WTC11 (cell line): ENCODE data around the gene EPHA6. TPM values are rescaled to one million over a fixed set of nuclear protein-coding genes. Genes with fewer than 3 reads are reported as not detected.

ENCODE experiments used
- ATAC-seq: fragments of 200-7000 bp; cut with Tn5 transposase; 2 replicates; pipeline ENCODE4 v1.10.0; 2021; ENCODE audit warnings: mild to moderate bottlenecking, moderate library complexity
- CTCF ChIA-PET: fragments of 300-600 bp; sonication (Branson Sonifier 250); formaldehyde crosslinking; loops from one replicate; lab custom pipeline; 2021; ENCODE audit warnings: antibody characterized with exemption; lab: Charles Lee
- POLR2A ChIA-PET: fragments of 350-600 bp; sonication (Branson Sonifier 250); formaldehyde crosslinking; loops from one replicate; lab custom pipeline; 2021; ENCODE audit warnings: antibody characterized with exemption; lab: Charles Lee
- DNase-seq: peaks from one replicate; pipeline ENCODE4 v3.0.0; 2021; ENCODE audit warnings: low spot score
- H3K27ac Mint-ChIP-seq: 2 replicates; pipeline ENCODE4 v1.8.0; 2021; ENCODE audit warnings: mixed read lengths
- H3K27me3 Mint-ChIP-seq: 2 replicates; pipeline ENCODE4 v1.8.0; 2021; ENCODE audit warnings: low read depth, mild to moderate bottlenecking, moderate library complexity, mixed read lengths
- H3K36me3 Mint-ChIP-seq: 2 replicates; pipeline ENCODE4 v1.8.0; 2021; ENCODE audit warnings: mixed read lengths
- H3K4me1 Mint-ChIP-seq: 2 replicates; pipeline ENCODE4 v1.8.0; 2022; ENCODE audit warnings: mixed read lengths
- H3K4me3 Mint-ChIP-seq: 2 replicates; pipeline ENCODE4 v1.8.0; 2021; ENCODE audit warnings: mild to moderate bottlenecking, moderate library complexity, mixed read lengths
- H3K9me3 Mint-ChIP-seq: 2 replicates; pipeline ENCODE4 v1.8.0; 2021; ENCODE audit warnings: mixed read lengths
- E2F1 ChIP-seq: sonication (generic); formaldehyde crosslinking; IDR thresholded peaks from 2 replicates; pipeline ENCODE4 v1.8.0; 2022; ENCODE audit warnings: mild to moderate bottlenecking, missing genetic modification reagents
- EMX1 ChIP-seq: fragments of 250-450 bp; sonication (Bioruptor Pico); IDR thresholded peaks from 2 replicates; pipeline ENCODE4 v1.8.0; 2021; ENCODE audit warnings: mild to moderate bottlenecking
- GTF2I ChIP-seq: fragments of 250-450 bp; sonication (Bioruptor Pico); conservative IDR thresholded peaks from 2 replicates; pipeline ENCODE4 v1.4.0; 2021; ENCODE audit warnings: mild to moderate bottlenecking
- PREB ChIP-seq: sonication (generic); formaldehyde crosslinking; IDR thresholded peaks from 2 replicates; pipeline ENCODE4 v1.8.1; 2022; ENCODE audit warnings: mild to moderate bottlenecking, missing genetic modification reagents, moderate library complexity, borderline replicate concordance
- PRRX2 ChIP-seq: fragments of 250-450 bp; sonication (Bioruptor Pico); IDR thresholded peaks from 2 replicates; pipeline ENCODE4 v1.8.0; 2021; ENCODE audit warnings: mild to moderate bottlenecking
- RELA ChIP-seq: sonication (generic); formaldehyde crosslinking; IDR thresholded peaks from 2 replicates; pipeline ENCODE4 v1.8.1; 2022; ENCODE audit warnings: missing genetic modification reagents, mild to moderate bottlenecking, borderline replicate concordance
- RORB ChIP-seq: fragments of 250-450 bp; sonication (Bioruptor Pico); IDR thresholded peaks from 2 replicates; pipeline ENCODE4 v1.9.0; 2021; ENCODE audit warnings: mild to moderate bottlenecking
- SMAD3 ChIP-seq: sonication (generic); formaldehyde crosslinking; IDR thresholded peaks from 2 replicates; pipeline ENCODE4 v1.8.0; 2022; ENCODE audit warnings: missing genetic modification reagents, mild to moderate bottlenecking, borderline replicate concordance
- USF1 ChIP-seq: sonication (generic); formaldehyde crosslinking; IDR thresholded peaks from 2 replicates; pipeline ENCODE4 v1.8.0; 2022; ENCODE audit warnings: mild to moderate bottlenecking, missing genetic modification reagents
- ZNF423 ChIP-seq: fragments of 250-450 bp; sonication (Bioruptor Pico); IDR thresholded peaks from 2 replicates; pipeline ENCODE4 v2.1.2; 2022; ENCODE audit warnings: mild to moderate bottlenecking, moderate library complexity
- ZNF425 ChIP-seq: fragments of 250-450 bp; sonication (Bioruptor Pico); conservative IDR thresholded peaks from 2 replicates; pipeline ENCODE4 v1.9.0; 2021; ENCODE audit warnings: mild to moderate bottlenecking
- ZNF532 ChIP-seq: fragments of 250-450 bp; sonication (Bioruptor Pico); IDR thresholded peaks from 2 replicates; pipeline ENCODE4 v1.9.0; 2021; ENCODE audit warnings: mild to moderate bottlenecking, borderline replicate concordance
- total RNA-seq: library from RNA; stranded (reverse); gene quantifications from 3 replicates; pipeline ENCODE4 v1.2.3, GENCODE V29; 2021
- TF ChIP-seq, protein P1 (sequence below): sonication (generic); formaldehyde crosslinking; IDR thresholded peaks from 2 replicates; pipeline ENCODE4 v1.8.1; 2022; ENCODE audit warnings: low read depth, missing genetic modification reagents, borderline replicate concordance
- TF ChIP-seq, protein P2 (sequence below): sonication (generic); formaldehyde crosslinking; IDR thresholded peaks from 2 replicates; pipeline ENCODE4 v1.8.1; 2023; ENCODE audit warnings: mild to moderate bottlenecking, missing genetic modification reagents
- TF ChIP-seq, protein P3 (sequence below): sonication (generic); formaldehyde crosslinking; IDR thresholded peaks from 2 replicates; pipeline ENCODE4 v1.8.0; 2023; ENCODE audit warnings: missing genetic modification reagents, mild to moderate bottlenecking, borderline replicate concordance
- TF ChIP-seq, protein P4 (sequence below): fragments of 250-450 bp; sonication (Bioruptor Pico); IDR thresholded peaks from 2 replicates; pipeline ENCODE4 v1.9.0; 2021; ENCODE audit warnings: moderate library complexity, mild to moderate bottlenecking, inconsistent platforms, borderline replicate concordance

The EPHA6 gene
- total RNA-seq, 1 experiment from 2014 or later = 2.1 TPM

DNA sequence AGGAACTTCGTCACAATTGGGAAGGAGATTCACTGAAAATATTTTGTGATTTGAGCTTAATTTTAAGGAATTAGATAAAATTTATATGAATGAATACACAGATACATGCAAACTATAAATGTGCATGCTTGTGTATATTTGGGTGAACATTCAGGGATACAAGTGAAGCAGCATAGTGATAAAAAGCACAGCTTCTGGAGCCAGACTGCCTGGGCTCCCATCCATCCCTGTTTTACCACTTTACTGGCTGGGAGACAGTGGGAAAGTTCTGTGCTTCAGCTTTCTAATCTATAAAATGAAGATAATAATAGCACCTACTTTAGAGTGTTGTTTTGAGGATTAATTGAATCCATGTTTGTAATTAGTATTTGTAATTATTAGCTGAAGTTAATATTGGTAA, 8.1 kb upstream of the EPHA6 start:
- ChIA-PET CTCF (no interaction called here), POLR2A (no interaction called here)
- no peak overlapping the region for H3K27ac Mint-ChIP-seq
- no peaks in the 10 kb centered on the region; the same call in 1 of the 2 replicates for H3K9me3 Mint-ChIP-seq
- H3K4me1 Mint-ChIP-seq = peaks cover 24% of the 10 kb centered on the region
- TF ChIP-seq PRRX2 (CRISPR knock-in tag) (no peak), SMAD3 (CRISPR knock-in tag) (no peak), RELA (CRISPR knock-in tag) (no peak), USF1 (CRISPR knock-in tag) (no peak), ZNF425 (CRISPR knock-in tag) (no peak), RORB (CRISPR knock-in tag) (no peak), ZNF532 (CRISPR knock-in tag) (no peak), GTF2I (no peak), ZNF423 (CRISPR knock-in tag) (no peak), EMX1 (CRISPR knock-in tag) (no peak), E2F1 (CRISPR knock-in tag) (no peak), PREB (no peak)
- TF ChIP-seq, protein P1, sequence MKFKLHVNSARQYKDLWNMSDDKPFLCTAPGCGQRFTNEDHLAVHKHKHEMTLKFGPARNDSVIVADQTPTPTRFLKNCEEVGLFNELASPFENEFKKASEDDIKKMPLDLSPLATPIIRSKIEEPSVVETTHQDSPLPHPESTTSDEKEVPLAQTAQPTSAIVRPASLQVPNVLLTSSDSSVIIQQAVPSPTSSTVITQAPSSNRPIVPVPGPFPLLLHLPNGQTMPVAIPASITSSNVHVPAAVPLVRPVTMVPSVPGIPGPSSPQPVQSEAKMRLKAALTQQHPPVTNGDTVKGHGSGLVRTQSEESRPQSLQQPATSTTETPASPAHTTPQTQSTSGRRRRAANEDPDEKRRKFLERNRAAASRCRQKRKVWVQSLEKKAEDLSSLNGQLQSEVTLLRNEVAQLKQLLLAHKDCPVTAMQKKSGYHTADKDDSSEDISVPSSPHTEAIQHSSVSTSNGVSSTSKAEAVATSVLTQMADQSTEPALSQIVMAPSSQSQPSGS (CRISPR knock-in tag) = no peak
- TF ChIP-seq, protein P2, sequence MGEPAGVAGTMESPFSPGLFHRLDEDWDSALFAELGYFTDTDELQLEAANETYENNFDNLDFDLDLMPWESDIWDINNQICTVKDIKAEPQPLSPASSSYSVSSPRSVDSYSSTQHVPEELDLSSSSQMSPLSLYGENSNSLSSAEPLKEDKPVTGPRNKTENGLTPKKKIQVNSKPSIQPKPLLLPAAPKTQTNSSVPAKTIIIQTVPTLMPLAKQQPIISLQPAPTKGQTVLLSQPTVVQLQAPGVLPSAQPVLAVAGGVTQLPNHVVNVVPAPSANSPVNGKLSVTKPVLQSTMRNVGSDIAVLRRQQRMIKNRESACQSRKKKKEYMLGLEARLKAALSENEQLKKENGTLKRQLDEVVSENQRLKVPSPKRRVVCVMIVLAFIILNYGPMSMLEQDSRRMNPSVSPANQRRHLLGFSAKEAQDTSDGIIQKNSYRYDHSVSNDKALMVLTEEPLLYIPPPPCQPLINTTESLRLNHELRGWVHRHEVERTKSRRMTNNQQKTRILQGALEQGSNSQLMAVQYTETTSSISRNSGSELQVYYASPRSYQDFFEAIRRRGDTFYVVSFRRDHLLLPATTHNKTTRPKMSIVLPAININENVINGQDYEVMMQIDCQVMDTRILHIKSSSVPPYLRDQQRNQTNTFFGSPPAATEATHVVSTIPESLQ (CRISPR knock-in tag) = no peak
- TF ChIP-seq, protein P3, sequence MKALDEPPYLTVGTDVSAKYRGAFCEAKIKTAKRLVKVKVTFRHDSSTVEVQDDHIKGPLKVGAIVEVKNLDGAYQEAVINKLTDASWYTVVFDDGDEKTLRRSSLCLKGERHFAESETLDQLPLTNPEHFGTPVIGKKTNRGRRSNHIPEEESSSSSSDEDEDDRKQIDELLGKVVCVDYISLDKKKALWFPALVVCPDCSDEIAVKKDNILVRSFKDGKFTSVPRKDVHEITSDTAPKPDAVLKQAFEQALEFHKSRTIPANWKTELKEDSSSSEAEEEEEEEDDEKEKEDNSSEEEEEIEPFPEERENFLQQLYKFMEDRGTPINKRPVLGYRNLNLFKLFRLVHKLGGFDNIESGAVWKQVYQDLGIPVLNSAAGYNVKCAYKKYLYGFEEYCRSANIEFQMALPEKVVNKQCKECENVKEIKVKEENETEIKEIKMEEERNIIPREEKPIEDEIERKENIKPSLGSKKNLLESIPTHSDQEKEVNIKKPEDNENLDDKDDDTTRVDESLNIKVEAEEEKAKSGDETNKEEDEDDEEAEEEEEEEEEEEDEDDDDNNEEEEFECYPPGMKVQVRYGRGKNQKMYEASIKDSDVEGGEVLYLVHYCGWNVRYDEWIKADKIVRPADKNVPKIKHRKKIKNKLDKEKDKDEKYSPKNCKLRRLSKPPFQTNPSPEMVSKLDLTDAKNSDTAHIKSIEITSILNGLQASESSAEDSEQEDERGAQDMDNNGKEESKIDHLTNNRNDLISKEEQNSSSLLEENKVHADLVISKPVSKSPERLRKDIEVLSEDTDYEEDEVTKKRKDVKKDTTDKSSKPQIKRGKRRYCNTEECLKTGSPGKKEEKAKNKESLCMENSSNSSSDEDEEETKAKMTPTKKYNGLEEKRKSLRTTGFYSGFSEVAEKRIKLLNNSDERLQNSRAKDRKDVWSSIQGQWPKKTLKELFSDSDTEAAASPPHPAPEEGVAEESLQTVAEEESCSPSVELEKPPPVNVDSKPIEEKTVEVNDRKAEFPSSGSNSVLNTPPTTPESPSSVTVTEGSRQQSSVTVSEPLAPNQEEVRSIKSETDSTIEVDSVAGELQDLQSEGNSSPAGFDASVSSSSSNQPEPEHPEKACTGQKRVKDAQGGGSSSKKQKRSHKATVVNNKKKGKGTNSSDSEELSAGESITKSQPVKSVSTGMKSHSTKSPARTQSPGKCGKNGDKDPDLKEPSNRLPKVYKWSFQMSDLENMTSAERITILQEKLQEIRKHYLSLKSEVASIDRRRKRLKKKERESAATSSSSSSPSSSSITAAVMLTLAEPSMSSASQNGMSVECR (CRISPR knock-in tag) = no peak
- TF ChIP-seq, protein P4, sequence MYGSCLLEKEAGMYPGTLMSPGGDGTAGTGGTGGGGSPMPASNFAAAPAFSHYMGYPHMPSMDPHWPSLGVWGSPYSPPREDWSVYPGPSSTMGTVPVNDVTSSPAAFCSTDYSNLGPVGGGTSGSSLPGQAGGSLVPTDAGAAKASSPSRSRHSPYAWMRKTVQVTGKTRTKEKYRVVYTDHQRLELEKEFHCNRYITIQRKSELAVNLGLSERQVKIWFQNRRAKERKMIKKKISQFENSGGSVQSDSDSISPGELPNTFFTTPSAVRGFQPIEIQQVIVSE (CRISPR knock-in tag) = no peak
- H3K36me3 Mint-ChIP-seq = no peaks in the 10 kb centered on the region
- DNase-seq (no peak), ATAC-seq (no peak)
- no peaks in the 10 kb centered on the region for H3K27me3 Mint-ChIP-seq
- no peak overlapping the region for H3K4me3 Mint-ChIP-seq
